ENCODE measurements around the gene GDPD3.

The GDPD3 gene

DNA sequence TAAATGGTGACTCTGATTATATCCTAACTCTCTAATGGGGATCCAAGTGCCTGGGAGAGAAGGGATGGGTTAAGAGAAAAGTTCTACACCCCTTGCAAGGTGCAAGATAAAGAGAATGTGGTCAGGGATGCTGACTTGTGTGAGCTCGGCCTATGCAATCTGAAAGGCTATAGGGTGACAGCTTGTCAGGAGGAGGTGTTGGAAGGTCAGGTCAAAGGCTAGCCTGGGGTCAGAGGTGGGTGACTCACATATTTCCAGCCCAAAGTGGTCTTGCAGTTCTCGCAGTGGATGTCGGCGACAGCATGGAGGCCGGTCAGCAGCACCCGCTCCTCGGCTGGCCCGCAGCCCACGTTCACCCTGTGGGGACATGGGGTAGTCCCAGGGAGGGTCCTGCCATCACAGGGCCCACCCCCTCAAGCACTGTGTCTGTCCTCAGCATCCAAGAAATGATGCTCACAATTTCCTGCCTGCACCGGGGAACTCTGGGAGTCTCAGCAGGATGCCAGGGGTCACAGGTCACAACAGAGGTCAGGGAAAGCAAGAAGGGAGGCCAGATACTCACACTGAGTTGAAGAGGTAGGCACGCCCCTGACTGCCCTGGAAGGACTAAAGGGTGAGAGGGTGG is 18.7 kb downstream of the GDPD3 start:
- DNase-seq: no peak

DNA sequence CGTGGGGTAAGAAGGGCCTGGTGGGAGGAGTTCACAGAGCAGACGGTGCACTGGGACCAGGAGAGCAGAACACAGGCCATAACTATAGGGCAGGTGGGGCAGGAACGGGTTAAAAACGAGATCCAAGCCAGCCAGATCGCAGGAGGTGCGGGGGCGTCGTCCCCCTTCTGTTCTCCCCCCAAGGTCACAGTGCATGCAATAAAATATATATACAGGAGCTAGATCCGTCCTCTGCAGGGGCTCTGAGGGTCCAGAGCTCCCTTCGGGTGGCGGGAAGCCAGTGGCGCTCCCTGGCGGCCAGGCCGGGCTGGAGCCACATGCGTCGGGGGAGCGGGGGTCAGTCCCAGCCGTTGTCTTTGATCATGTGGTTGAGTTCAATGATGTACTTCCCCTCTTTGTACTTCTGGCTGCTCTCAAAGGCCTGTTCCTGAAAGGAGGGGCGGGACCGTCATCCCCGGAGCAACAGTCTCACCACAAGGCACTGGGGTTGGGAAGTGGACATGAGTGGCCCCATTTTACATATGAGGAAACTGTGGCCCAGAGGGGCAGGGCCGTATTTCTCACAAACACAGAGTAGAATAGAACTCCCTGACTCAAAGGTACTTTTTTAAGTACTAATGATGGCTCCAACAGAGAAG is 20.8 kb downstream of the GDPD3 start:
- DNase-seq: peak; percentile 81

DNA sequence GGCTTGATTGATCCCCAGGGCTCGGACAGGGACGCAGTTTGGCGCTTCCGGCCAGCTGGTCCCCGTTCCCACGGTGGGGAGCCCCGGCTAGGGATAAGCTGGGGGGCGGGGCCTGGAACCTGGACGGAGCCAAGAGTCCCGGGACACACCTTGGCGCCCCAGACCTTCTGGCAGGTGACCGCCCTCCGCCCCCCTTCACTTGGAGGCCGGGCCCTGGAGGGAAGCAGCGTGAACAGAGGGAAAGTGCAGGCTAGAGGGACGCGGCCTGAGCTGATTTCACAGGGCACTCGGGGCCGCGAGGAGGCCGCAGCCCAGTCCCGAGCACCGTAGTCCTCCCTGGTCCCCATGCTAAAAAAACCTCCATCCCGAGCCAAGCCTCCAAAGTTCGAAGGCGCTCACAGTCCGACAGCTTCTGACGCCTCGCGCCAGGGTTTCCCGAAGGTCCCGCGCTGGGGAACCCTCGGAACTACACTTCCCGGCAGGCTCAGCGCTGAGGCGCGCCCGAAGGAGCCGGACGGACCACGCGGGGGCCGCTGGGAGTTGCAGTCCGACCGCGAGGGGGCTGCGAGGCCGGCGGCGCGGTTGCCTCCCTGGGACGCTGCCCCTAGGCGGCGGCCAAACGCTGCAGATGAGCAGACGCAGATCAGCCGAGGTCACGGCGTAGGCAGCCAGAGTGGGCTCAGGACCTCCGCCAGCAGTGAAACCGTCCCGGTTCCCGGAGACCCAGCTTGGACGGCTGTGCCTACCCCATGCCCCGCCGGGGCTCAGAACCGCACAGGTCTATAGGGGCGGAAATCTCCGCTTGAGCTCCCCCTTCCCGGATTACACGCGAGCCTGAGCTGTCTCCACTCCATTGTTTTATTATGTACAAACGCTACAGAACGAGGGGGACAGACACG is 21.6 kb downstream of the GDPD3 start, which contains the start of gene TBX6:
TSS of gene TBX6 (minus strand) at position 451 of the 899 bp plus-strand sequence. CDS start 731 bp downstream, outside the sequence.
- peak; percentile 85 for DNase-seq

DNA sequence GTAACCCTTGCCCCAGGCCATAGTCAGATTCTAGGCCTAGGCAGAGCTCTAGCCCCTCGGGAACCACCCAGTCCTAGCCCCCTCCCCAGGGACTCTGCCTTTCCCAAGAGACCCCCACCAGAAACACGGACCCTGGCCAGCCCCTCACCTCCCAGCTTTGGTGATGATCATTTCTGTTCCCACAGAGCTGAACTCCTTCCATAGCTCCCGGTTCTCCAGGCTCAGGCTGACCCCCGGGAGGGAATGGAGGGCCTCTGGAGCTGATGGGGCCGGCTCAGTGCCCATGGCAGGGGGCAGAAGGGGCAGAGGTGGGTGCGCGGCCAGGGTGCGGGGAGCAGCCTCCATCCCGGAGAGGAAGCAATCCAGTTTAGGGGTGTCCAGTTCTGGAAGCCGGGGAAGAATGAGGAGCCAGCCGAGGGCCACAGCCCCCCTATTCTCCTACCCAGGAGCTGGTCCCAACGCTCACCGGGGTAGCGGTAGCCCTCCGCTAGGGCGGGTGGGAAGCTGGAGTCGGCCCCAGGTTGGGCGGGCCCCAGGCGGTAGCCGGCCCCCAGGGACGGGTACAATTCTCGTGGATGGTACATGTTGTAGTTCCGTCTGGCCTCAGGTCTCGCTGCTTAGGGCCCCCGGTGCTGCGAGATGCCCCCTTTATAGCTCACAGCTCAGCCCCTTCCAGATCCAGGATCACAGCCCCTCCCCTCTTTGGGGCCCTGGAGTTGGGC is 22.6 kb downstream of the GDPD3 start:
- DNase-seq: no peak

DNA sequence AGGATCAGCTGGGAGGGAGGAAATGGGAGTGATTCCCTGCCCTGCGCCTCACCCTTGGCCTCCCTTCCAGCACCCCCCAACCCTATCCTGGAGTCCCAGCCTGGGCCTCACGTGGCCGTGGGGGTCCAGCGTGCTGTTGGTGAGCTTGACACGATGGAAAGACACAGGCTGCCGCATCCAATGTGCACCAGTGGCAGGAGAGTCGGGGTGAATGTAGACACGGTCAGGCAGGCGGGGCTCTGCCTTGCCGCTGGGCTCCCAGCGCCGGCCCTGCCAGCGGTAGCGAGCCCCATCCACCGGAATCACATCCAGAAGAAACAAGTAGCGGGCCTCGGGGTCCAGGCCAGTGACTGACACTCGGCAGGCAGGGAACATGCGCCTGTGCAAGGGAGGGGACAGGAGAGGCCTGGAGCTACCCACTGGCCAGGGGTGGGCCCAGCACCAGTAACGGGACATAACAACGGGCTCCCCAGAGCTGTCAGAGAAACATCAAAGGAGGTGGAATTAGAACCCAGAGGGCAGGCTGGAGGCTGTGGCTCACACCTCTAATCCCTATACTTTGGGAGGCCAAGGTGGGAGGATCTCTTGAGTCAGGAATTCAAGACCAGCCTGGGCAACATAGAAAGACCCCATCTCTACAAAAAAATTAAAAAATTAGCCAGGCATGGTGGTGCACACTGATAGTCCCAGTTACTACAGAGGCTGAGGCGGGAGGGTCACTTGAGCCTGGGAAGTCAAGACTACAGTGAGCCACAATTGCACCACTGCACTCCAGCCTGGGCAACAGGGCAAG is 24.3 kb downstream of the GDPD3 start:
- no peak for DNase-seq

DNA sequence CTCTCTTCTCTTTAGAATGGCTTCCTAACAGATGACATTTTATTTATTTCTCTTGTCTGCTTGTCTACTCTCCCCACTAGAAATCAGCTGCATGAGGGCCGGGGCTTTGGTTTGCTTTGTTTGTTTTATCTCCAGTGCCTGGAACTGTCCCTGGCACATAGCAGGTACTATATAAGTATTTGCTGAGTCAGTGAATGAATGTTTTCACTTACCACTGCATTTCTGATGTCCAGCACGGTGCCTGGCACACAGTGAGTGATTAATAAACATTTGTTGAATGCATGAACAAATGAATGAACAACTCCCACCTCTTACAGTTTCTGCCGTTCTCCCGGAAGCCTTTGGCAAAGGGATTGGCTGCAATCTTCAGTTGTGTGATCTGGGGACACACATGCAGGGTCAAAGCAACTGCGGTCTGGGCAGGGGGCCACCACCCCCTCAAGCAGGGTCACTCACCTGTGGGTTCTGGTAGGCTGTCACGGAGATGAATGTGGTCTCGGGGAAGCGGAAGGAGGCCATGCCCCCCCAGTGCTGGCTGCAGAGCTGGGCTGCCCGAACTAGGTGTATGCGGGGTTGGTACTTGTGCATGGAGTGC is 25.0 kb downstream of the GDPD3 start:
- no peak for DNase-seq

DNA sequence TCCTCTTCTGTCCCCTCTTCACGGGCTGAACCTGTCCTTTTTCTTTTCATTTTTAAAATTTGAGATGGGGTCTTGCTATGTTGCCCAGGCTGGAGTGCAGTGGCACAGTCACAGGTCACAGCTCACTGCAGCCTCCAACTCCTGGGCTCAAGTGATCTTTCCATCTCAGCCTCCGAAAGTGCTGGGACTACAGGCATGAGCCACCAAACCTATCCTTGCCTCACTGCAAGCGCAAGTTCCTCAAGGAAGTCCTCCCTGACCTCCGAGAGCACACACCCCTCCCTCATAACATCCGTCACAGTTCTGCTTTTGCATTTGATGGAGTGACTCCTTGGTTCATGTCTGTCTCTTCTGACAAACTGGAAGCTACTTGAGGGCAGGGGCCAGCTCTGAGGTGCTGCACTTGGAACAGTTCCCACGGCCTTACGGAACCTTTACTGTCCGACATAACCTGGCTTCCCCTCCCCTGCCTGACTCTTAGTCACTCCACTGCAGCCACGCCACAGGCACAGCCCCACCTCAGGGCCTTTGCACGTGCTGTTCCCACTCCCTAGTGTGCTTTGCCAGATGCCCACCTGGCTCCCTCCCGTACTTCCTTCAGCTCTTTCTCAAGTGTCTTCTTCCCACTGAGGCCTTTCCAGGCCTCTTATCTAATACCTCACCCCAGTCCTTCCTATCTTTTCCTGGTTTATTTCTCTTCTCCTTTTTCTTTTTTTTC is 26.0 kb downstream of the GDPD3 start:
- no peak for DNase-seq

DNA sequence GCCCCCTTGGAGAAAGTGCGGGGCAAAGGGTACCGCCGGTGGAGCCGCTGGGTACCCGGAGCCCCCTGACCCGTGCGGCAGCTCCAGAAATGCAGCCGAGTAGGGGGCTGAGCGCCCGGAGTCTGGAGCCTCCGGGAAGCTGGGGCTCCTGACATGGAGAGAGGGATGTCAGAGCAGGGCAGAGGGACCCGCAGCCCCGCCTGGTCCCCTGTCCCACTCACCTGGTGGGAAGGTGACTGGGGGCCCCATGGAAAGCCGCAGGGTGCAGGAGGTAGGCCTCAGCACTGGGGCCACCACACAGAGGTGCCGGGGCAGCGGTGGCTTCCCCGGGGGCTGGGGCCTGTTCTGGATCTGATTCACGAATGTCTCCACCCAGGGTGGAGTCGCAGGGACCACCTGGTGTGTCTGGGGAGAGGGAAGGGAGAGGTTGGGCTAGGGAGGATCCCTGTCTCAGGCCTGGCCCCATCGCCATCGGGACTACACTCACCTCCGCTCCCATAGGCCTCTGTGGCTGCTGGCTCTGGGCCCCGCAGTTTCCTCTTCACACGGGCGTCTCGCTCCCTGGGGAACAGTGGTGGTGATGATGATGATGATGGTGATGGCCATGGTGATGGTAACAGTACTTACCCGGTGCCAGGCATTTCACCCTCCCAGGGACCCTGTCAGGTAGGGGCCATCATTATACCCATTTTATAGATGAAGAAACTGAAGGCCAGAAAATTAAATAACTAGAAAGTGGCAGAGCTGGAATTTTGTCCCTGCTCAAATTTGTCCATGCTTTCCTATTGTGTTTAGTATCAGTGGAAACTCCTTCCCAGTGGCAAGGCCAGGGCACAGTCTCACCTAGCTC is 26.8 kb downstream of the GDPD3 start:
- no peak for DNase-seq

DNA sequence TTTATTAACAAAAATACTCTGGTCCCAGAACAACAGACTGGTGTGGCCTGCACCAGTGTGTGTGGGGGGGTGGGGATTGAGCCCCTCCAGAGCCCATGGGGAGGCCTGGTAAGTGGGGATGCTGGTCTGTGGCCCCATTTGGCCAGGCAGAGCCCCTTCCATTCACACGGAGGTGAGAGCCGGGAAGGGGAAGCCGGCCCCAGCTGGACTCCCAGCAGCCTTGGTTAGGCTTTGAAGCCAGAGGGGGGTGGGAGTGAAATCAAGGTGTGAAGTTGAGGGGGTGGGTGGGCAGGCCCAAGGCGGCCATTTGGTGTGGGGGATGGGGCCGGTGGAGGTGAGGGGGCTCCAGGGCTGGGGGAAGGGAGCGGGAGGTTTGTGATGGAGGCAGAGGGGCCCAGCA is 27.5 kb downstream of the GDPD3 start:
- DNase-seq: no peak

DNA sequence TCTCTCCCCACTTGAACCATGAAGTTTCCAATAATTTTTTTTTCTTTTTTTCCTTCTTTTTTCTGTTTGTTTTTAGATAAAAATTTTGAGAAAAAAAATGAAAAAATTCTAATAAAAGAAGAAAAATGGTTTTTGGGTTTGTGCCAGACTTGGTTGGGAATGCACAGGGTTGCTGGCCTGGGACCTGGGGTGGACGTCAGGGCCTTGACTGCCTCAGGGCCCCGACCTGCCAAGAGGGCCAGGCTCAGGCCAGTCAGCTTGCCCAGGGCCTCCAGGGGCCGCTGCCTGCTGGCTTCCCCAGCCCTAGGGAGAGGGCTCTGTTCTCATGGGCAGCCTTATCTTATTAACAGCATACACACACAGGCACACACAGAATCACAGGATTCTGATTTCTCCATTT is 28.1 kb downstream of the GDPD3 start:
- no peak for DNase-seq

DNA sequence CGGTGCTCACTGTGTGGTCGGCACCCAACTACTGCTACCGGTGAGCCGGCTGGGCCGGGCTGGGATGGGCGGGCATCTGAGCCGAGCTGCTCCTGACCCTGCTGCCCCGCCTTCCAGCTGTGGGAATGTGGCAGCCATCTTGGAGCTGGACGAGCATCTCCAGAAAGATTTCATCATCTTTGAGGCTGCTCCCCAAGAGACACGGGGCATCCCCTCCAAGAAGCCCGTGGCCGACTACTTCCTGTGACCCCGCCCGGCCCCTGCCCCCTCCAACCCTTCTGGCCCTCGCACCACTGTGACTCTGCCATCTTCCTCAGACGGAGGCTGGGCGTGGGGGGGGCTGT is 28.5 kb downstream of the GDPD3 start:
- DNase-seq: no peak

DNA sequence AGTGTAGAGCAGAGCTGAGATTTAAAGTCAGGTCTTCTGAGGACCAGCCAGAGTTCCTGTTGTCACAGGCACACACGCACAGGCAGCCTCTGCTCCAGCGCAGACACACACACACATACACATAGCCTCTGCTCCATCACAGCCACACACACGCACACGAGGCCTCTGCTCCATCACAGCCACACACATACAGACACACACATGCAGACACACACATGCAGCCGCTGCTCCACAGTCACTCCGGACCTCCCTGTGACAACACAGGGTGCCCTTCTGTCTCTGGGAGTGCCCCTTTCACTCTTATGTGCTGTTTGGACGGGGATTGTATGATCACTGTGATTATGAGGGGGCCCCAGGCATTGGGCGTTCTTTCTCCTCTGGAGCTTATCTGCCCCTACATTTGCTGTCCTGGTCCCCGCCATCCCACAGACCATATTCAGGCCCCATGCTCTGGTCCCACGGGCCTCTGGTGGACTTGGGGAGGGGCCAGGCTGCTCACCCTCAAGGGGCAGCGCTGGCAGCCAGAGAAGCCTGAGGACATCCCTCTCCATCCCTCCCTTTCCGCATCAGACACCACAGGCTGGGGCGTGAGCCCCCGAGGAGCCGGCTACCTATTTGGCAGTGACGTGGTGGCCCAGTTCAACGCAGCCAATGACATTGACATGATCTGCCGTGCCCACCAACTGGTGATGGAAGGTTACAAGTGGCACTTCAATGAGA is 29.1 kb downstream of the GDPD3 start:
- no peak for DNase-seq

DNA sequence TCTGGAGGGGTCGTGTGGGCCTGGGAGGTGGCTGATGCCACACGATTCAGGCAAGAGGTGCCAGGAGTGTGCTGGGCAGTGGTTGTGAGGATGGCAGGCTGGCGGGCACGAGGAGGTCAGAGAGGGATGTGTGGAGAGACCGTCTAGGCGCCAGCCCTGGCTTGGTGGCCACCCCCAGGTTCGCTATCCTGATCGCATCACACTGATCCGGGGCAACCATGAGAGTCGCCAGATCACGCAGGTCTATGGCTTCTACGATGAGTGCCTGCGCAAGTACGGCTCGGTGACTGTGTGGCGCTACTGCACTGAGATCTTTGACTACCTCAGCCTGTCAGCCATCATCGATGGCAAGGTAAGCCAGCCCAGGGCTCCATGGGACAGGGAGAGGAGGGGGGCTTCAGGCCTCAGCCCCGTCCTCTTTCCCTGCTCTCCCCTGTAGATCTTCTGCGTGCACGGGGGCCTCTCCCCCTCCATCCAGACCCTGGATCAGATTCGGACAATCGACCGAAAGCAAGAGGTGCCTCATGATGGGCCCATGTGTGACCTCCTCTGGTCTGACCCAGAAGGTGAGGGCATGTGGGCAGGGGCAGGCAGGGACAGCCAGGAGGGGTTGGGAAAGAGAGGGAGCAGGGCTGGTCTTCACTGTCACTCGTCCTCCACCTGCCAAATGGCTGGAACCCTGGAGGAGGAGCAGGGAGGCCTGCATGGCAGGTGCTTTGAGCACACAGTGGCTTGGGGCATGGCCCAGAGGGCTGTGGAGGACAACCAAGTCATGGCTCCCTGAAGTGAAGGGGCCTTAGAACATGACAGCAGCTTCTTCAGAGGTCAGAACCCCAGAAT is 29.9 kb downstream of the GDPD3 start:
- no peak for DNase-seq

DNA sequence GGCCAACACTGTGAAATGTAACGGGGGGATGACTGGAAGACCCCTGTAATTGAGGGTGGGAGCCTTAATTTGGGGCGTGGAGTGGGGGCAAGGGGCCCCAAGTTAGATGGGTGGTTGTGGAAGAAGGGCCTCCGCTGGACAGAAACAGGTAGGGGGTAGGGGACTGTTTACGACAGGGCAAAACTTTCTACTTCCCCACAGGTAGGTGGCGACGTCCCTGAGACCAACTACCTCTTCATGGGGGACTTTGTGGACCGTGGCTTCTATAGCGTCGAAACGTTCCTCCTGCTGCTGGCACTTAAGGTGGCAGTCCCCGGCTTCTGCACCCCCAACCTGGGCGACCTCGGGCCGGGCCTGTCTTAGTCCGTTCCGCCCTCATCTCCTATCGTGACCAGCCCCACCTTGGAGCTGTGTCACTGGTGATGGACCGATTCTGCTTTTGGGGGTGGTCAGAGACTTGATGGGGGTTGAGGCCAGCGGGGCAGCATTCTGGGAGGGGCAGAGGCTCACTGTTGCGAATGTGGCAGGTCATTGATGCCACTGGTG is 30.7 kb downstream of the GDPD3 start:
- DNase-seq: no peak

DNA sequence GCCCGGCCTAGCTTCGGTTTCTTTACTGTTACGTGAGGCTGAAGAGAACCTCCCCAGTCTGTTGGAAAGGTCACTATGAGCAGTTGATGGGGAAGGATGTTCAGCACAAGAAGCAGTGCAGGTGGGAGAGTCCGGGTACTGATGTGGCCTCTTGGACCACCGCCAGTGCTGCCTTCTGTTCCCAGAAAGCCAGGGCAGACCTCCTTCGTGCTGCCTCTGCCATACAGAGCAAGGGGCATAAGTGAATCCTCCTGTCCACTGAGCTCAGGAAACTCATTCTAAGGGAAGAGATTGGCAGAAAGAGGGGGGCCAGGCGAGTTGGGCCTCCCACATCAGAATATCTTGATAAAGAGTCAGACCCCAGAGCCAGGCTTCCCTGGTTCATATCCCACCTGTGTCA is 33.9 kb downstream of the GDPD3 start:
- no peak for DNase-seq

DNA sequence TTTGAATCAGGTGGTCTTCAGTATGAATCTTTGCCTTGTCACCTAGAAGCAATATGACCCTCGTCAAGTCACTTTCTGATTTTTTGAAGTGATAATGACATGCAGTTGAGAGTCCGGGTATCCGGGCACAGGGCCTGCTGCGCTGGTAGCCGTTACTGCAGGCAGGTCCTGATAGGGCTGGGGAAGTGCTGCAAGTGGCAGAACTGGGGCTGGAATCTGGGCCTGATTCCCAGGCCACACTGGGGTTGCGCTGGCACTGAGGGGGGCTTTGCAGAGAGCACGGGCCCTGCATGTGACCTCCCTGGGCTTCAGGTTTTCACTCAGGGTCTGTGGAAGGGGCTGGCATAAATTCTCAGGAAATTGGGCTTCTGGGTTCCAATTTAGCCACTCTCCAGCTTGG is 34.6 kb downstream of the GDPD3 start:
- DNase-seq: no peak

DNA sequence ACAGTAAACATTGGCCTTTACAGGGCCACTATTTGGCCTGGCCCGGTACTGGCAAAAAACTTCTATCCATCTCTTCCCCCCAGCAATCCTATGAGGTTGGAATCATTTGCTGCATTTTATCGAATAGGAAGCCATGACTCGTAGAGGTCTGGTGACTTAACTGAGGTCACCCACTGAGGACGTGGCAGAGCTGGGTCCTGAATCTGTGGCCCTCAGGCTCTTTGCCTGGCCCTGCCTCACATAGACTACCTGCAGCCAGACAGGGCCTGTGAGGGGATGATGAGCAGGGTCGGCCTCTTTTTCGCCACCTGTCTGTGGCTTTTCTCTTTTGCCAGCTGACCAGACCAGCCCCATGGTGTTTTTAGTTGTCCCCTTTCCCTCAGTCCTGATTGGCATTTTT is 35.7 kb downstream of the GDPD3 start:
- DNase-seq: no peak

DNA sequence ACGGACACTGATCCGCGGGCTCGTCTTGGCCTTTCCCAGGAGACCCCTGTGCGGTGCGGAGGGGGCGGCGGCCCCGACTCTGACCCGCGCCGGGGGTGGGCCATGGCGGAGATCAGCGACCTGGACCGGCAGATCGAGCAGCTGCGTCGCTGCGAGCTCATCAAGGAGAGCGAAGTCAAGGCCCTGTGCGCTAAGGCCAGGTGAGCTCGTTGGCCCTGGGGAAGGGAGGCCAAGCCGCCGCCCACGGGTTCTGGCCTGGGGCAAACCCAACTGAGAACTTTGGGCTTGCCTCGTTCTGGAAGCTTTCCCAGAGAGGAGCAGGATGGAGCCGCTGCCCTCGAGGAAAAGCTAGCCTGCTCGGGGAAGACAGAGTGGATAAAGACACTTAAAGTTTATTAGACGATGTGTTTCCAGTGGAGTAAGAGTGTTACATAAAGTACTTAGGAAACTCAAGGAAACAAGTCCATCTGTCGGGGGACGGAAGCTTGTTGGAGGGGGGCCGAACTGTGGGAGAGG is 37.0 kb downstream of the GDPD3 start:
- no peak for DNase-seq

Measured in NCI-H2029 (cell line).